ENCODE results near the gene AP2A1. TPM values are rescaled to one million over a fixed set of nuclear protein-coding genes. Genes with fewer than 3 reads are reported as not detected.

Gene AP2A1
- total and polyA plus RNA-seq, 3 donors from 2014 or later, result 226 to 358 (median 301) TPM

- Histone ChIP-seq H3K4me1 (peaks cover 44% of the 10 kb centered on the region), H3K36me3 (ENCODE audit: low read depth, missing control alignments) (no peaks in the 10 kb centered on the region), H3K27ac (peak overlapping the region; percentile 89 to 93), H3K27me3 (no peaks in the 10 kb centered on the region), H3K9me3 (no peaks in the 10 kb centered on the region), H3K4me3 (peak overlapping the region; percentile 81 to 97)
- TF ChIP-seq POLR2A (IDR thresholded peaks at IDR 0.05), result no peak
- TF ChIP-seq CTCF (IDR thresholded peaks at IDR 0.05), result no peak
- intact Hi-C loops (cut with DNase I; ENCODE audit: low total_unique reads), result no loop called here
- WGBS, 2 donors, result 0 to 1% methylated on average over 9 of the region's 9 CpGs
- DNase-seq, result no peak
Observed at GRCh38 chr19:49767381-49767780, 580 bp downstream of the AP2A1 start.

GRCh38 chr19:49767967-49768581 lies 1.3 kb downstream of the AP2A1 start:
- Histone ChIP-seq H3K9me3 (no peaks in the 10 kb centered on the region), H3K27ac (peak overlapping the region; percentile 89 to 93), H3K4me1 (peaks cover 46% of the 10 kb centered on the region), H3K4me3 (peak overlapping the region; percentile 81 to 97), H3K27me3 (no peaks in the 10 kb centered on the region), H3K36me3 (ENCODE audit: low read depth, missing control alignments) (no peaks in the 10 kb centered on the region)
- TF ChIP-seq CTCF (IDR thresholded peaks at IDR 0.05) (no peak), POLR2A (IDR thresholded peaks at IDR 0.05) (no peak)
- no peak for DNase-seq
- intact Hi-C loops (cut with DNase I; ENCODE audit: low total_unique reads), result no loop called here
- WGBS, 2 donors, result 26 to 32% methylated on average over 11 to 12 of the region's 12 CpGs

GRCh38 chr19:49770529-49770928 lies 3.7 kb downstream of the AP2A1 start:
- 84 to 86% methylated on average over 8 of the region's 8 CpGs for WGBS, 2 donors
- no peak for DNase-seq
- Histone ChIP-seq H3K27ac (no peak overlapping the region), H3K9me3 (no peaks in the 10 kb centered on the region), H3K36me3 (ENCODE audit: low read depth, missing control alignments) (no peaks in the 10 kb centered on the region), H3K4me1 (peaks cover 44% of the 10 kb centered on the region), H3K27me3 (no peaks in the 10 kb centered on the region), H3K4me3 (no peak overlapping the region)
- no peak for TF ChIP-seq POLR2A (IDR thresholded peaks at IDR 0.05)
- TF ChIP-seq CTCF (IDR thresholded peaks at IDR 0.05), result no peak
- intact Hi-C loops (cut with DNase I; ENCODE audit: low total_unique reads), result no loop called here

- TF ChIP-seq POLR2A (IDR thresholded peaks at IDR 0.05), result no peak
- TF ChIP-seq CTCF (IDR thresholded peaks at IDR 0.05), result no peak
- no peaks in the 10 kb centered on the region for H3K27me3 ChIP-seq
- intact Hi-C loops (cut with DNase I; ENCODE audit: low total_unique reads), result no loop called here
- peaks cover 39% of the 10 kb centered on the region for H3K4me1 ChIP-seq
- 84 to 96% methylated on average over 12 to 13 of the region's 13 CpGs for WGBS, 2 donors
- H3K27ac ChIP-seq, result no peak overlapping the region
- DNase-seq, result no peak
- H3K36me3 ChIP-seq (ENCODE audit: low read depth, missing control alignments), result no peaks in the 10 kb centered on the region
- no peaks in the 10 kb centered on the region for H3K9me3 ChIP-seq
- H3K4me3 ChIP-seq, result no peak overlapping the region
Observed at GRCh38 chr19:49771674-49772139, 4.9 kb downstream of the AP2A1 start.
